Upper lobe of left lung (tissue), 6 donors: ENCODE data around the gene NCAN. TPM values are rescaled to one million over a fixed set of nuclear protein-coding genes. Genes with fewer than 3 reads are reported as not detected.

Source experiments
- ATAC-seq, 2 donors: fragments of 200-7000 bp; cut with Tn5 transposase; one replicate each; pipeline ENCODE4 v1.9.1; 2022; ENCODE audit warnings: mild to moderate bottlenecking in 2 of 2, moderate library complexity in 2 of 2; ENCODE audit not compliant: low FRiP score in 2 of 2
- DNase-seq, 2 donors: peaks; one replicate each; pipeline ENCODE4 v3.0.0-alpha.2; 2019 to 2020
- H3K27ac ChIP-seq, 4 donors: fragments of 200-600 bp; sonication (generic); one replicate each; pipeline ENCODE4 v1.5.1; 2016 to 2019
- H3K27me3 ChIP-seq, 4 donors: fragments of 200-600 bp; sonication (generic); one replicate each; pipeline ENCODE4 v1.5.1; 2017 to 2019
- H3K36me3 ChIP-seq, 4 donors: fragments of 200-600 bp; sonication (generic); one replicate each; pipeline ENCODE4 v1.5.1; 2016 to 2019
- H3K4me1 ChIP-seq, 4 donors: fragments of 200-600 bp; sonication (generic); one replicate each; pipeline ENCODE4 v1.5.1; 2018 to 2019
- H3K4me3 ChIP-seq, 4 donors: fragments of 200-600 bp; sonication (generic); one replicate each; pipeline ENCODE4 v1.5.1; 2017 to 2019; ENCODE audit warnings: mild to moderate bottlenecking in 2 of 4, moderate library complexity in 1 of 4
- H3K9me3 ChIP-seq, 4 donors: fragments of 200-600 bp; sonication (generic); one replicate each; pipeline ENCODE4 v1.5.1; 2018 to 2019
- EP300 ChIP-seq, 4 donors: sonication (generic); formaldehyde crosslinking; IDR thresholded peaks; one replicate each; pipeline ENCODE4 v1.5.1; 2017; ENCODE audit warnings: antibody characterized with exemption in 4 of 4, control low read depth in 2 of 4
- POLR2A ChIP-seq, 4 donors: fragments of 450-650 bp; IDR thresholded peaks; one replicate each; pipeline ENCODE4 v1.5.1; 2016 to 2017; ENCODE audit warnings: antibody characterized with exemption in 4 of 4, mild to moderate bottlenecking in 2 of 4
- POLR2AphosphoS5 ChIP-seq, 2 donors: sonication (generic); formaldehyde crosslinking; IDR thresholded peaks; one replicate each; pipeline ENCODE4 v1.5.1; 2017; ENCODE audit warnings: antibody characterized with exemption in 2 of 2
- whole genome bisulfite sequencing, 2 donors: methylation state at CpG; one replicate each; pipeline ENCODE4 v1.1.5; 2017 to 2018; 5-methylcytosine and 5-hydroxymethylcytosine counted together
- total RNA-seq, 6 donors: library from RNA; depleted of rRNA in 4 of 6; stranded (reverse); fragments of >200 nt in 4 of 6; gene quantifications; one replicate each; pipeline versions ENCODE4 v1.1.0 to v1.2.1, GENCODE V29; 2016 to 2021
- TF ChIP-seq, protein P1 (sequence below), 6 experiments: fragments of 450-650 bp in 4 of 6; fragments of 200-600 bp in 2 of 6; sonication (generic) in 2 of 6; IDR thresholded peaks; one replicate each; pipeline ENCODE4 v1.5.1; 2016 to 2019; ENCODE audit warnings: antibody characterized with exemption in 6 of 6
- donor health status: DM: no; HTN: no; CAD: no; lungs with moderate emphysema.
- donor health status: DM: no; HTN: yes; CAD: no; lungs with severe emphysema.

Gene NCAN
- 1 to 10 TPM in 1 of 6 donors, not detected in 5; 3.1 TPM for total RNA-seq

DNA sequence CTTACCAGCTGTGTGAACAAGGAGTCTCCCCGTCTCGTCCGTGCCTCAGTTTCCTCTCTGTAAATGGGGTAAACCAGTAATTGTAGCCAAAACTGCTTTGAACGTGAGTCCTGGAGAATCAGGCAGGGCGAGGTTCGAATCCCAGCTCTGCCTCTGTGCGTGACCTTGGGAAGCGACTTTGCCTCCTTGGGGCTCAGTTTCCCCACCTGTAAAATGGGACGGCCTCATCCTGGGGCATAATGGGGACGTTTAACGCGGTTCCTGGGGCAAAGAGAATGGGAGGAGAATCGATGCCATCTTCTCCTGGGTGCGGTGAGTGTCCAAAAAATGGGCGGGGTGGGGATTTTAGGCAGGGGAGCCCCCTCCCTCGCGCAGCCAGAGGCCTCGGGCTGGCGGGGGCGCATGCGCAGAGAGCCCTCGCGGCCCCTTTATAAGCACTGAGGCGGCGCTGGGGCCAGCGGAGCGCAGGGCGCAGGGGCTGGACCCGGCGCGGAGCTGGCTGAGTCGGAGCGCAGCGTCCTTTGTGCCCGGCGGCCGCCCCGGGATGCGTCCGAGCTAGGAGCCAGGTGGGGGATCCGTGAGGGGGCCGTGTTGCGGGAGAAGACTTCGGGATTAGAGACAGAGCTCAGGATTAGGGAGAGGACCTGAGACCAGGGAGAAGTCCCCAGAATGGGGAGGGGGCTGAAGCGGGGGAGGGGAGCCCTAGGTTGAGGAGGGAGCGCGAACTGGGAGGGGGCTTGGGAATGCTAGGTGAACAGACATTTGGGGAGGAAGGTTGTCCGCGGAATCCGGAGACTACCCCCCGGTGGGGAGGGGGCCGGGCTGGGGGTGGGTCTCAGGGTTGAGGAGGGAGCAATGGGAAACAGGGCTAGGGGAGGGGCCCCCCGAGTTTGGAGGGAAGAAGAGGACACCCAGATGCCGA lies at the start of gene NCAN:
TSS of gene NCAN (plus strand) at position 460 of the 922 bp plus-strand sequence. CDS start 4,996 bp downstream, outside the sequence.
- DNase-seq (peak in 1 of 2 donors; percentile 78), ATAC-seq (no peak)
- 9 to 10% methylated on average over 37 to 49 of the region's 54 CpGs for WGBS, 2 donors
- Histone ChIP-seq H3K9me3 (no peaks in the 10 kb centered on the region), H3K4me3 (no peak within 1 kb of the TSS), H3K4me1 (no peaks in the 10 kb centered on the region), H3K36me3 (no peaks in the 10 kb centered on the region), H3K27me3 (peaks cover 0 to 33% (median 9%) of the 10 kb centered on the region in 4 donors), H3K27ac (no peak within 1 kb of the TSS)
- TF ChIP-seq POLR2AphosphoS5 (IDR thresholded peaks at IDR 0.05) (no peak), EP300 (IDR thresholded peaks at IDR 0.05) (no peak), POLR2A (IDR thresholded peaks at IDR 0.05) (no peak)
- TF ChIP-seq, protein P1, sequence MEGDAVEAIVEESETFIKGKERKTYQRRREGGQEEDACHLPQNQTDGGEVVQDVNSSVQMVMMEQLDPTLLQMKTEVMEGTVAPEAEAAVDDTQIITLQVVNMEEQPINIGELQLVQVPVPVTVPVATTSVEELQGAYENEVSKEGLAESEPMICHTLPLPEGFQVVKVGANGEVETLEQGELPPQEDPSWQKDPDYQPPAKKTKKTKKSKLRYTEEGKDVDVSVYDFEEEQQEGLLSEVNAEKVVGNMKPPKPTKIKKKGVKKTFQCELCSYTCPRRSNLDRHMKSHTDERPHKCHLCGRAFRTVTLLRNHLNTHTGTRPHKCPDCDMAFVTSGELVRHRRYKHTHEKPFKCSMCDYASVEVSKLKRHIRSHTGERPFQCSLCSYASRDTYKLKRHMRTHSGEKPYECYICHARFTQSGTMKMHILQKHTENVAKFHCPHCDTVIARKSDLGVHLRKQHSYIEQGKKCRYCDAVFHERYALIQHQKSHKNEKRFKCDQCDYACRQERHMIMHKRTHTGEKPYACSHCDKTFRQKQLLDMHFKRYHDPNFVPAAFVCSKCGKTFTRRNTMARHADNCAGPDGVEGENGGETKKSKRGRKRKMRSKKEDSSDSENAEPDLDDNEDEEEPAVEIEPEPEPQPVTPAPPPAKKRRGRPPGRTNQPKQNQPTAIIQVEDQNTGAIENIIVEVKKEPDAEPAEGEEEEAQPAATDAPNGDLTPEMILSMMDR (IDR thresholded peaks at IDR 0.05), result no peak

DNA sequence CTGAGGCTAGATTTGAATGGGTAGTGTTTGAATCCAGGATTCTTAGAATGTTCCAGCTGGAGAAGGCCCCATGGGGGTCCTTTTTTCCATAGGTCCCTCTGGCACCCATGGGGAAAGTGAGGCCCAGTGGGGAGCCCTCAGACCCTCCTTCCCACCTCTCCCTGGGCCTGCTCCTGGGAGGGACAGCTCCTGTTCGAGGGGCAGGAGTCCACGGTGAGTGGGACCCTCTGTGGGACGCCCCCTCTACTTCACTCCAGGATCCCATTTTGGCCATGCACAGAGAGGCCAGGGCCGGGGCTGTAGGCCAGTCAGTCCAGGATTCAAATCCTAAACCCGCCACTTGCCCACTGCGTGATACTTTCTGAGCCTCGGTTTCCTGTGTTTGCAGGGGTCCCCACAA lies 49.3 kb upstream of the NCAN start:
- Histone ChIP-seq H3K4me3 (no peak overlapping the region), H3K27ac (no peak overlapping the region), H3K27me3 (no peaks in the 10 kb centered on the region), H3K36me3 (no peaks in the 10 kb centered on the region), H3K9me3 (no peaks in the 10 kb centered on the region), H3K4me1 (no peaks in the 10 kb centered on the region)
- no peak for DNase-seq
- WGBS, 2 donors, result 92 to 98% methylated on average over 4 to 7 of the region's 7 CpGs
- TF ChIP-seq POLR2AphosphoS5 (IDR thresholded peaks at IDR 0.05) (no peak), POLR2A (IDR thresholded peaks at IDR 0.05) (no peak), EP300 (IDR thresholded peaks at IDR 0.05) (no peak)
- TF ChIP-seq, protein P1 (IDR thresholded peaks at IDR 0.05), result no peak
- no peak for ATAC-seq

- Histone ChIP-seq H3K4me1 (peaks cover 7 to 8% (median 7%) of the 10 kb centered on the region in 4 donors), H3K36me3 (no peaks in the 10 kb centered on the region), H3K4me3 (no peak overlapping the region), H3K27me3 (no peaks in the 10 kb centered on the region), H3K27ac (no peak overlapping the region), H3K9me3 (no peaks in the 10 kb centered on the region)
- WGBS, 2 donors, result 100% methylated on average over 1 of the region's 1 CpG
- ATAC-seq (no peak), DNase-seq (no peak)
- TF ChIP-seq, protein P1 (IDR thresholded peaks at IDR 0.05), result no peak
Measured at GRCh38 chr19:19165396-19165795, 46.4 kb upstream of the NCAN start.

- ATAC-seq, result no peak
- Histone ChIP-seq H3K27me3 (no peaks in the 10 kb centered on the region), H3K9me3 (no peaks in the 10 kb centered on the region), H3K4me1 (peaks cover 7 to 10% (median 9%) of the 10 kb centered on the region in 4 donors), H3K36me3 (no peaks in the 10 kb centered on the region), H3K27ac (no peak overlapping the region), H3K4me3 (no peak overlapping the region)
- WGBS, 2 donors, result 89% methylated on average over 3 of the region's 3 CpGs
- no peak for TF ChIP-seq POLR2A (IDR thresholded peaks at IDR 0.05)
- TF ChIP-seq EP300 (IDR thresholded peaks at IDR 0.05), result no peak
- TF ChIP-seq, protein P1 (IDR thresholded peaks at IDR 0.05), result no peak
- no peak for TF ChIP-seq POLR2AphosphoS5 (IDR thresholded peaks at IDR 0.05)
- DNase-seq, result no peak
Measured at GRCh38 chr19:19167612-19168011, 44.1 kb upstream of the NCAN start.
